Endothelial cell of umbilical vein (primary cell): ENCODE results near the gene HDAC1. TPM values are rescaled to one million over a fixed set of nuclear protein-coding genes. Genes with fewer than 3 reads are reported as not detected.

Source experiments
- BruUV-seq: library from RNA; stranded (reverse); fragments of 400-500 nt; replicated peaks from 2 replicates; lab custom pipeline; 2021; lab: Mats Ljungman, UMichigan
- CTCF ChIA-PET: fragments of 300-600, 350-600 bp; sonication (Branson Sonifier 250); formaldehyde crosslinking; loops from one replicate; lab custom pipeline; 2021; ENCODE audit warnings: antibody characterized with exemption, inconsistent platforms; lab: Charles Lee
- POLR2A ChIA-PET: fragments of 300-600, 350-600 bp; sonication (Branson Sonifier 250); formaldehyde crosslinking; loops from one replicate; lab custom pipeline; 2021; ENCODE audit warnings: antibody characterized with exemption, inconsistent platforms; lab: Charles Lee
- DNase-seq: peaks from one replicate; pipeline ENCODE4 v3.0.0-alpha.2; 2011; ENCODE audit warnings: low read depth, low spot score
- FAIRE-seq: peaks from 2 replicates; lab custom pipeline; 2011; peaks lifted over from hg19 to GRCh38; lab: Jason Lieb, UNC
- H2AFZ ChIP-seq: 2 replicates; pipeline ENCODE4 v1.6.0; 2012; ENCODE audit warnings: low read depth, low read length, control low read depth, inconsistent platforms
- H3K27ac ChIP-seq: 2 replicates; pipeline ENCODE4 v1.5.1; 2011; ENCODE audit warnings: low read depth, mild to moderate bottlenecking, control low read depth, low read length, moderate library complexity; ENCODE audit not compliant: insufficient read depth
- H3K27me3 ChIP-seq, 2 experiments: 2 replicates each; pipeline versions ENCODE4 v1.6.0 to v1.6.1; 2011; ENCODE audit warnings: low read length in 2 of 2, mixed read lengths in 1 of 2; ENCODE audit not compliant: control insufficient read depth in 2 of 2, insufficient read depth in 2 of 2
- H3K36me3 ChIP-seq, 2 experiments: 2 replicates in 1 of 2; 3 replicates in 1 of 2; pipeline ENCODE4 v1.5.1; 2011; ENCODE audit warnings: low read length in 2 of 2, mild to moderate bottlenecking in 1 of 2, moderate library complexity in 1 of 2; ENCODE audit not compliant: control insufficient read depth in 2 of 2, insufficient read depth in 2 of 2; ENCODE audit errors: extremely low read depth in 1 of 2
- H3K4me1 ChIP-seq: 3 replicates; pipeline ENCODE4 v1.5.1; 2011; ENCODE audit warnings: mild to moderate bottlenecking, low read length; ENCODE audit not compliant: control insufficient read depth, insufficient read depth; ENCODE audit errors: extremely low read depth
- H3K4me2 ChIP-seq: 2 replicates; pipeline ENCODE4 v1.6.1; 2011; ENCODE audit warnings: low read length, control low read depth, mixed read lengths; ENCODE audit not compliant: insufficient read depth
- H3K4me3 ChIP-seq, 3 experiments: fragments of 200-600 bp in 1 of 3; sonication (generic), shearing (Covaris generic) in 1 of 3; replicated peaks in 1 of 3; 2 replicates each; pipeline ENCODE4 v1.5.1; 2011 to 2016; ENCODE audit warnings: control low read depth in 3 of 3, low read length in 3 of 3, mild to moderate bottlenecking in 2 of 3, inconsistent platforms in 1 of 3, low read depth in 1 of 3, moderate library complexity in 1 of 3; ENCODE audit not compliant: insufficient read depth in 1 of 3
- H3K79me2 ChIP-seq: 2 replicates; pipeline ENCODE4 v1.6.0; 2012; ENCODE audit warnings: low read length, inconsistent platforms; ENCODE audit not compliant: control insufficient read depth, insufficient read depth
- H3K9ac ChIP-seq: replicated peaks from 2 replicates; pipeline ENCODE3; 2011; ENCODE audit warnings: low read length, control low read depth; ENCODE audit not compliant: insufficient read depth; ENCODE audit errors: extremely low read depth
- H3K9me1 ChIP-seq: replicated peaks from 3 replicates; pipeline ENCODE4 v1.6.0; 2011; ENCODE audit warnings: mild to moderate bottlenecking, low read length; ENCODE audit not compliant: control insufficient read depth, insufficient read depth; ENCODE audit errors: extremely low read depth
- H3K9me3 ChIP-seq: replicated peaks from 2 replicates; pipeline ENCODE4 v1.5.1; 2012; ENCODE audit warnings: low read length, inconsistent platforms; ENCODE audit not compliant: control insufficient read depth, insufficient read depth
- H4K20me1 ChIP-seq: replicated peaks from 2 replicates; pipeline ENCODE3; 2011; ENCODE audit warnings: mild to moderate bottlenecking, low read length; ENCODE audit not compliant: control insufficient read depth, insufficient read depth; ENCODE audit errors: extremely low read depth
- EZH2 ChIP-seq: IDR thresholded peaks from 2 replicates; pipeline ENCODE4 v1.6.1; 2012; ENCODE audit warnings: borderline replicate concordance, low read depth, mild to moderate bottlenecking, moderate library complexity, low read length, inconsistent platforms; ENCODE audit not compliant: severe bottlenecking
- FOS ChIP-seq: IDR thresholded peaks from 2 replicates; pipeline ENCODE4 v1.6.1; 2011; ENCODE audit warnings: mild to moderate bottlenecking, low read length, moderate library complexity, borderline replicate concordance; ENCODE audit not compliant: insufficient read depth
- GATA2 ChIP-seq: IDR thresholded peaks from 2 replicates; pipeline ENCODE4 v1.7.0; 2011; ENCODE audit warnings: low read depth, mild to moderate bottlenecking, moderate library complexity, mixed read lengths, low read length; ENCODE audit not compliant: insufficient read length, insufficient read depth
- JUN ChIP-seq: IDR thresholded peaks from 2 replicates; pipeline ENCODE4 v1.6.1; 2011; ENCODE audit warnings: borderline replicate concordance, low read depth; ENCODE audit not compliant: insufficient read length, insufficient read depth
- MAX ChIP-seq: IDR thresholded peaks from 2 replicates; pipeline ENCODE4 v1.6.1; 2011; ENCODE audit not compliant: insufficient read depth, insufficient read length
- MYC ChIP-seq: IDR thresholded peaks from one replicate; pipeline ENCODE4 v1.6.1; 2011; ENCODE audit warnings: mild to moderate bottlenecking, low read depth, low read length
- POLR2A ChIP-seq: IDR thresholded peaks from 2 replicates; pipeline ENCODE4 v1.6.1; 2012; ENCODE audit warnings: low read depth, mild to moderate bottlenecking, control low read depth, low read length
- POLR2AphosphoS5 ChIP-seq: IDR thresholded peaks from 2 replicates; pipeline ENCODE4 v1.6.1; 2012; ENCODE audit warnings: low read depth, mild to moderate bottlenecking, control low read depth, low read length, moderate library complexity; ENCODE audit not compliant: insufficient read depth
- dilution Hi-C: fragments of 300-500 bp; cut with MboI; formaldehyde crosslinking; loops from one replicate; pipeline ENCODE4 v1.15.0; 2019; ENCODE audit warnings: low sequenced_read_pairs; ENCODE audit not compliant: extremely low pct_ligation_motif_present
- intact Hi-C: fragments of 100-400 bp; cut with micrococcal nuclease; formaldehyde crosslinking; loops from one replicate; pipeline ENCODE4 v1.10.0; 2022
- polyA plus RNA-seq, 4 experiments: library from polyadenylated mRNA; depleted of rRNA in 3 of 4; stranded (reverse) in 3 of 4; unstranded in 1 of 4; fragments of >200 nt; gene quantifications; 2 replicates each; pipeline versions ENCODE4 v1.2.1 to v1.2.3, GENCODE V29; 2011 to 2012; ENCODE audit warnings: missing spikeins in 1 of 4
- total RNA-seq: library from RNA; stranded (reverse); gene quantifications from 2 replicates; pipeline ENCODE4 v1.2.3, GENCODE V29; 2021
- TF ChIP-seq, protein P1 (sequence below), 2 donors: IDR thresholded peaks; 1 replicate in 1 of 2; 2 replicates in 1 of 2; pipeline ENCODE4 v1.5.1; 2011; ENCODE audit warnings: low read length in 2 of 2, mild to moderate bottlenecking in 2 of 2, moderate library complexity in 2 of 2, control low read depth in 1 of 2, inconsistent platforms in 1 of 2, low read depth in 1 of 2; ENCODE audit not compliant: insufficient read depth in 1 of 2; ENCODE audit errors: extremely low read depth in 1 of 2

The HDAC1 gene
- total and polyA plus RNA-seq, 2 donors (not counting 3 experiments of a cell fraction or from before 2014, with no cell fraction given) = 138 to 141 TPM

DNA sequence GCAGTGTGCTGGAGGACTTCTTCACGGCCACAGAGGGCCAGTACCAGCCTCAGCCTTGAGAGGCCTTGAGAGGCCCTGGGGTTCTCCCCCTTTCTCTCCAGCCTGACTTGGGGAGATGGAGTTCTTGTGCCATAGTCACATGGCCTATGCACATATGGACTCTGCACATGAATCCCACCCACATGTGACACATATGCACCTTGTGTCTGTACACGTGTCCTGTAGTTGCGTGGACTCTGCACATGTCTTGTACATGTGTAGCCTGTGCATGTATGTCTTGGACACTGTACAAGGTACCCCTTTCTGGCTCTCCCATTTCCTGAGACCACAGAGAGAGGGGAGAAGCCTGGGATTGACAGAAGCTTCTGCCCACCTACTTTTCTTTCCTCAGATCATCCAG lies 6.2 kb upstream of the HDAC1 start:
- Histone ChIP-seq H3K79me2 (no peaks in the 10 kb centered on the region), H4K20me1 (no peaks in the 10 kb centered on the region), H3K36me3 (no peaks in the 10 kb centered on the region), H3K4me2 (no peak overlapping the region), H2AFZ (no peak overlapping the region), H3K9me3 (no peaks in the 10 kb centered on the region), H3K9ac (no peak overlapping the region), H3K27me3 (no peaks in the 10 kb centered on the region), H3K9me1 (no peaks in the 10 kb centered on the region), H3K4me3 (no peak overlapping the region), H3K4me1 (no peaks in the 10 kb centered on the region), H3K27ac (no peak overlapping the region)
- POLR2A ChIA-PET = no interaction called here
- FAIRE-seq (no peak), DNase-seq (no peak)
- CTCF ChIA-PET = no interaction called here
- TF ChIP-seq POLR2A = no peak
- TF ChIP-seq FOS = no peak
- TF ChIP-seq GATA2 = no peak
- no peak for TF ChIP-seq MYC
- TF ChIP-seq MAX = no peak
- no peak for TF ChIP-seq JUN
- TF ChIP-seq POLR2AphosphoS5 = no peak
- no peak for TF ChIP-seq EZH2
- no TSS peak for BruUV-seq
- dilution Hi-C loops (no loop called here), intact Hi-C loops (no loop called here)

DNA sequence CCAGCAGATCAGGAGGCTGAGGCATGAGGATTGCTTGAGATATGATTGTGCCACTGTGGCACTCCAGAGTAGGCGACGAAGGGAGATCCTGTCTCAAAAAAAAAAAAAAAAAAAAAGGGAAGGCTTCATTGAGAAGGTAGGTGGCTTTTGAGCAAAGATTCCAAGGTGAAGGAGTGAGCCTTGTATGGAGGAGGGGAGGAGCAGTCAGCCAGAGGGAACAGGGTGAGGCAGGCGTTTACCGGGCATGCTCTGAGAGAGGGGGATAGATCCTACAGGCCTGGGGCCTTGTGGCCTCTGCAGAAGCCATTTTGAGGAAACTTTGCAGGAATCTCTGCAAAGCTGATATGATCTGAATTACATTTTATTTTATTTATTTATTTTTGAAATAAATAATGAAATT lies 5.1 kb upstream of the HDAC1 start:
- intact Hi-C loops (no loop called here), dilution Hi-C loops (no loop called here)
- H3K27me3 ChIP-seq = no peaks in the 10 kb centered on the region
- H3K4me2 ChIP-seq = no peak overlapping the region
- H3K9me1 ChIP-seq = no peaks in the 10 kb centered on the region
- POLR2A ChIA-PET = no interaction called here
- H2AFZ ChIP-seq = no peak overlapping the region
- FAIRE-seq = no peak
- no peaks in the 10 kb centered on the region for H3K36me3 ChIP-seq
- no peak overlapping the region for H3K9ac ChIP-seq
- no peak for DNase-seq
- H3K27ac ChIP-seq = no peak overlapping the region
- CTCF ChIA-PET = interaction anchor here (0.7 to 1.1 kb wide), 2 partner anchors 16 to 107 kb away, joined by 3 read pairs; partner anchors contain the start of gene TXLNA
- H3K4me3 ChIP-seq = no peak overlapping the region
- no peaks in the 10 kb centered on the region for H3K9me3 ChIP-seq
- H3K79me2 ChIP-seq = no peaks in the 10 kb centered on the region
- BruUV-seq = no TSS peak
- TF ChIP-seq GATA2 = no peak
- no peak for TF ChIP-seq EZH2
- TF ChIP-seq POLR2A = no peak
- no peak for TF ChIP-seq FOS
- no peak for TF ChIP-seq JUN
- TF ChIP-seq MYC = no peak
- no peak for TF ChIP-seq MAX
- no peak for TF ChIP-seq POLR2AphosphoS5
- TF ChIP-seq, protein P1, sequence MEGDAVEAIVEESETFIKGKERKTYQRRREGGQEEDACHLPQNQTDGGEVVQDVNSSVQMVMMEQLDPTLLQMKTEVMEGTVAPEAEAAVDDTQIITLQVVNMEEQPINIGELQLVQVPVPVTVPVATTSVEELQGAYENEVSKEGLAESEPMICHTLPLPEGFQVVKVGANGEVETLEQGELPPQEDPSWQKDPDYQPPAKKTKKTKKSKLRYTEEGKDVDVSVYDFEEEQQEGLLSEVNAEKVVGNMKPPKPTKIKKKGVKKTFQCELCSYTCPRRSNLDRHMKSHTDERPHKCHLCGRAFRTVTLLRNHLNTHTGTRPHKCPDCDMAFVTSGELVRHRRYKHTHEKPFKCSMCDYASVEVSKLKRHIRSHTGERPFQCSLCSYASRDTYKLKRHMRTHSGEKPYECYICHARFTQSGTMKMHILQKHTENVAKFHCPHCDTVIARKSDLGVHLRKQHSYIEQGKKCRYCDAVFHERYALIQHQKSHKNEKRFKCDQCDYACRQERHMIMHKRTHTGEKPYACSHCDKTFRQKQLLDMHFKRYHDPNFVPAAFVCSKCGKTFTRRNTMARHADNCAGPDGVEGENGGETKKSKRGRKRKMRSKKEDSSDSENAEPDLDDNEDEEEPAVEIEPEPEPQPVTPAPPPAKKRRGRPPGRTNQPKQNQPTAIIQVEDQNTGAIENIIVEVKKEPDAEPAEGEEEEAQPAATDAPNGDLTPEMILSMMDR (IDR thresholded peaks at IDR 0.05; ENCODE audit: extremely low read depth in 1 of 2, insufficient read depth in 1 of 2, low read depth in 1 of 2, low read length in 2 of 2) = no peak
- peaks cover 9% of the 10 kb centered on the region for H3K4me1 ChIP-seq
- no peaks in the 10 kb centered on the region for H4K20me1 ChIP-seq
